HG03045 (cell line): Measurements from ENCODE around the gene KRTAP29-1.
"Not testable (repeated sequence)": the region's sequence is repeated elsewhere in the genome, so short reads cannot be mapped to it uniquely, and the experiment has no call there.

Source experiments
- ATAC-seq: cut with Tn5 transposase; IDR thresholded peaks from one replicate; pipeline ENCODE4 v1.9.1; 2021; ENCODE audit warnings: mild to moderate bottlenecking, moderate library complexity; ENCODE audit not compliant: unreplicated experiment

Gene KRTAP29-1, protein sequence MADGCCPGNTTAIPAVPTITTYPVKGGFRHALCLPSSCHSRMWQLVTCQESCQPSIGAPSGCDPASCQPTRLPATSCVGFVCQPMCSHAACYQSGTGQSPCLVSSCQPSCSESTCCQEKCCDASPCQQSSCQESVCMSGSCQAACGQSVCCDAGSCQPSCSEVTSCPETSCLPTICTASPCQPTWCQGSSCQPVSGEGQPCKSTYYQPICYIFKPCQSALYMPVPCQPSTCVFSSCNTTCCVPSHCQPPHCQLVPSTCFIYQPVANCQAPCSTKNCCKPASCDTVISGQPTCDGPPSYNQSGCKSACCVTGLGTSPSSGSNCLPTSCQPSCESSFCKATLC

DNA sequence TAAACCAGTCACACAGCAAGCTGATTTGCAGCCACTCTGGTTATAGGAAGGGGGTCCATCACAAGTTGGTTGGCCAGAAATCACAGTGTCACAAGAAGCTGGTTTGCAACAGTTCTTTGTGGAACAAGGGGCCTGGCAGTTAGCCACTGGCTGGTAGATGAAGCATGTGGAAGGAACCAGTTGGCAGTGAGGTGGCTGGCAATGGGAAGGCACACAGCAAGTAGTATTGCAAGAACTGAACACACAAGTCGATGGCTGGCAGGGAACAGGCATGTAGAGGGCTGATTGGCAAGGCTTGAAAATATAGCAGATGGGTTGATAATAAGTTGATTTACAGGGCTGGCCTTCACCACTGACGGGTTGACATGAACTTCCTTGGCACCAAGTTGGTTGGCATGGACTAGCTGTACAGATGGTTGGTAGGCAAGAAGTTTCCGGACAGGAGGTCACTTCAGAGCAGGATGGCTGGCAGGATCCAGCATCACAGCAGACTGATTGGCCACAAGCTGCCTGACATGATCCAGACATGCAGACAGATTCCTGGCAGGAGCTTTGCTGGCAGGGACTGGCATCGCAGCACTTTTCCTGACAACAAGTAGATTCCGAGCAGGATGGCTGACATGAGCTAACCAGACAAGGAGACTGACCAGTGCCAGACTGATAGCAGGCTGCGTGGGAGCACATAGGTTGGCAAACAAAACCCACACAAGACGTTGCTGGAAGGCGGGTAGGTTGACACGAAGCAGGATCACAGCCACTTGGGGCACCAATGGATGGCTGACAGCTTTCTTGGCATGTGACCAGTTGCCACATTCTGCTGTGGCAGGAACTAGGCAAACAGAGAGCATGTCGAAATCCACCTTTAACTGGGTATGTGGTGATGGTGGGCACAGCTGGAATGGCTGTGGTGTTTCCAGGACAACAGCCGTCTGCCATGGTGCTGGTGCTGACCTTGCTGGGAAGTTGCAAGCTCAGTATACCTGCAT, at the start of gene KRTAP29-1:
KRTAP29-1 (minus strand) TSS at position 936 of the 986 bp plus-strand sequence; CDS start at position 936, 0 bp downstream.
- ATAC-seq: no peak

DNA sequence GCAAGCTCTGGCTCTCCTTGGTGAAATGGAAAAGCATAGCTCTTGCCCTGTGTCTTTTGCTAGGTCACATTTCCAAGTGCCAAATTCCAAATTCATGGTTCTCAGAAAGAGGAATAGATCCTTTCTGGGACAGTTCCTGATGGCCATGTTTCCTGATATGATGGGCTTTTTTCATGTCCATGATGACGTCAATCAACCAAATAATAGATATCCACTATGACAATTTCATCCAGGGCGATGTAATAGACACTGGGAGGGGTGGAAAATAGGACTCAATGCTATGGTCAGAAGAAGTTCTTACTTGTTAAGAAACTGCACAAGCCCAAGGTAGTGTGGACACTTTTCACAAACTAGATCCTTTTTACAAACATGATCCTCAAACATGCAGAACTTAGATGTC, 48.5 kb upstream of the KRTAP29-1 start:
- ATAC-seq: no peak

DNA sequence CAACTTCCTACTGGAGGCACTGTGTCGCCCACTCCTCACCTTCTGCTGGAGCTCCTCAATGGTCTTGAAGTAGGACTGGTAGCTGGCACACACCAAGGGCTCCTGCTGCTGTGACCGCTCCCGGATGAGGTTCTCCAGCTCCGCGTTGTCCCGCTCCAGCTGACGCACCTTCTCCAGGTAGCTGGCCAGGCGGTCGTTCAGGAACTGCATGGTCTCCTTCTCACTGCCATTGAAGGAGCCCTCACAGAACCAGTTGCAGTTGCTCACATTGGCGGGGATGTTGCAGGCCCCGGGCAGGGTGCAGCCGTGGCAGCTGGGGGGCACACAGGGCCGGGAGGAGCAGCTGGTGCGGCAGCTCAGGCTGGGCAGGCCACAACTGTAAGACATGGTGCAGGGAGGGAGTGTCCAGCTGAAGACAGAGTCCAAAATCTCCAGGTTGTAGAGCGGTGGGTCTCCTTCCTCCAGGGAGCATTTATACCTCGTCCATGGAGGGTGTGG, 47.8 kb upstream of the KRTAP29-1 start, which contains the start of gene KRT33A:
KRT33A (minus strand) TSS at position 448 of the 498 bp plus-strand sequence; CDS start at position 387, 61 bp downstream.
- not testable (repeated sequence) for ATAC-seq

DNA sequence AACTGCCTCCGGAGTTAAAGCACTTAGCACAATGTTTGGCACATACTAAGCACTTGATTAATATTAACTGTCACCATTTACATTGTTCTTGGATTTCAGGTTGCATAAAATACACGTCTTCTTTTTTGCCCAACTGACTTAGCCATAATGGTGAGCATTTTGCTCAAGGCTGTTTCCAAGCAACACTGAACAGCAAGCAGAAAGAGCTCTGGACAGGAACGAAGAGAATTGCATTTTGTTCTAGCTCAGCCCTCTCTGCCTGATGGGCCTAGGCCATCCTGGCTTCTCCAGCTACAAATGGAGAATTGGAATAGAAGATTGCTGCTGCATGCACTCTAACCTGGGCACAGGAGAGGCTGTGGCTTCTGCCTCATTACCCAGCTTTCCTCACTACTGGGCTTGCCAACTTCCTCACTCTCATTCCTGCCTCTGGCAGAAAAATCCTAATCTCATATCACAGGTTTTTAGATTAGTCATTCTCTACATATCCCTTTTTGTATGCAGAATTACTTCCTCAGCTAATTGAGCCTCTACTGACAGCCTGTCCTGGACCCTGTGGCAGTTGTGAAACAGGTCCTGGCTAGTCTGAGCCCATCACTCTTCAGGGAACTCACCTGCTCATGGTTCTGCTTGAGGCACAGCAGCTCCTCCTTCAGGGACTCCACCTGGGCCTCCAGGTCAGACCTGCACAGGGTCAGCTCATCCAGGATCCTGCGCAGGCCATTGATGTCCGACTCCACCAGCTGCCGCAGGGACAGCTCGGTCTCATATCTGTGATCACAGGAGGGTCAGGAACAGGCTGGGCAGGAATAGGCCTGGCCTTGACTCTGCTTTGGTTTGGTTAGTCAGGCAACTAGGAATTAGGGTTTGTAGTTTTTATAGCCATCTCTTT, 45.5 kb upstream of the KRTAP29-1 start:
- no peak for ATAC-seq

- ATAC-seq: not testable (repeated sequence)
Observed at GRCh38 chr17:41346421-41346820, 43.8 kb upstream of the KRTAP29-1 start.

GRCh38 chr17:41345992-41346391, 43.3 kb upstream of the KRTAP29-1 start:
- ATAC-seq: no peak

DNA sequence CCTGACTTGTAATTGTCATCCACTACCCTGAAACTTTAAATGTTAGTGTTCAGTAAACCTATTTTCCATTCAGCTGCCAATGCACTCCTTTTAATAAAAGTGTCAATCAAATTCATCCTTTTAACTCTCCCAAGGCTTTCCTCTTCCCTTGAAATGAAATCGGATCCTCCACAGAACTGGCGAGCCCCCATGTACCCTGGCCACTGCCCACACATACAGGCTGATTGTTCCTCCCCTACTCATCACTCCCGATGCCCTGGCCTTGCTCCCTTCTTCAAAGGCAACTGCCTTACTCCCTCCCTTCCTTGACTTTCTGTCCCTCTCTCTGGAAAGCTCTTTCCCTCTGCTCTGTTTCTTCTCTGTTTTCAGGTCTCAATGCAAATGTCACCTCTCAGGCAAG, 40.4 kb upstream of the KRTAP29-1 start:
- no peak for ATAC-seq

GRCh38 chr17:41340934-41341861, 38.5 kb upstream of the KRTAP29-1 start:
- no peak for ATAC-seq

- no peak for ATAC-seq
Observed at GRCh38 chr17:41340494-41340893, 37.8 kb upstream of the KRTAP29-1 start.

GRCh38 chr17:41339571-41340172, 37.0 kb upstream of the KRTAP29-1 start:
- ATAC-seq: no peak

DNA sequence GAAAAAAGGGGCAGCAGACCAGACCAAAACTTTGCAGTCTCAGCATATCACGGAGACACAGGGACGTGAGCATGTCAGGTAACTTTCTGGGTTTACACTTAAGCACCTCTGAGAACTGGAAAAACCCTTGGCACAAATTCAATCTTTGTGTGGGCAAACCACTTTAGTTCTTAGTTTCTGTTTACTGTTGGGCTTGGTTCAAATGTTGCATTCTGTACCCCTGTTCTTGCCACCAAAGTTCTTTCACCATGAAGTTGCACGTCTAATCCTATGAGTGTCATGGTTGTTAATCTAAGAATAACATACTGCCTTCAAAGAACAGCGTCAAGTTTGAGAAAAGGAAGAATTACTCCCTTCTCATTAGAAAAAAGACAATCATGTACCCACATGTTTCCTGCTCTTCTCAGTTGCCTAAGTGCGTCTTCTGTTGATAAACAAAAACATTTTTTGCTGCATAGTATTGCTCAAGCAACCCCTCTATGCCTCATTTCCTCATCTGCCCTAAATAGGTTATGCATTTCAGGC, 36.4 kb upstream of the KRTAP29-1 start:
- ATAC-seq: no peak

DNA sequence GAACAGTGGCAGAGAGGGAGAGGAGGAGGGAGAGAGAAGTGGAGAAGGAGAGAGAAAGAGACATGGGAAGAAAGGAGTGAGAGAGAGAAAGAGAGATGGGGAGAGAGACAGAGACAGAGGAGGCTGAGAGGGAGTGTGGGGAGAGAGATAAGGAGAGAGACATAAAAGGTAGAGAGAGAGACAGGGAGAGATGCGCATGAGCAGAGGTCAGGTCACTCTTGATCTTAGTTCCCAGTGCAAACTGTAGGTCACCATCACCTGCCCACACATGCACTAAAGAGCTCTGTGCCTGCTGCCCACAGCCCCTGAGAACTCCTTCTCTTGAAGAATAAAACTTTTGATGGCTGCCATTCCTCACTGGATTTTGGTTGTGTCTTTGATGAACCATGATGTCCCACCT, 33.1 kb upstream of the KRTAP29-1 start:
- ATAC-seq: no peak

GRCh38 chr17:41334385-41335305, 32.0 kb upstream of the KRTAP29-1 start:
- ATAC-seq: no peak

DNA sequence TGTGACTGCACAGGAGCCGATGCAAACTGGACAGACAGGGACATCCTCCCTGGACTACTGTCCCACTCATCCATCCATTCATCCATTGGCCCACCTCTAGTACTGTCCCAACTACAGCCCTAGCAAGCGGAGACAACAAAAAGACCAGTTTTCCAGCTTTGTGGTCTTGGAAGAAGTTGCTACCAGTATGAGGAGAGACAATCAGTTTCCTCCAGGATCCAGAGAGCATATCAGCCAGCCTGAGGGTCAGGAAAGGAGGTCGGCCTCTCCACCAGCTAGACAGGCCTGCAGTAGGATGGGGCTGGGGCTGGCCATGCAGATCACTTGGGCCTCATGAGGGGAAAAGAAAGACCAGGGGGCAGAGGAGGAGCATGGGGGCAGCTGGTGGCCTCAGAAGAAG, 31.2 kb upstream of the KRTAP29-1 start:
- no peak for ATAC-seq

DNA sequence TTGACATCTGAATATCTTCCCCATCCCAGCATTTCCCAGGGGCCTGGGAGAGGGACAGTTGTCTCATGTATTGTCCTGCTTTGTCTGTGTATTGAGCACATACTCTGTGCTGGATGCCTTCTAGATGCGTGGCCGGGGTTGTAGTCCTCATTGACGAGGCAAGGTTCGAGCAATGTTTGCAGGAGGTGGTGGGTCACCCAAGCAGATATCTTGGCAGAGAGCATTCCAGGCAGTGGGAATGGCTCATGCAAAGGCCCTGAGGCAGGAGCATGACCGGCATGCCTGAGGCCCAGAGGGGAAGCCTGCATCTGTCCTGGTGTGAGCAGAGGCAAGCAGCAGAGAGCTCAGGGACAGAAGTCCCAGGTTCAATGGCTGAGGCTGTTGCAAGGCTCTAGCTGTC, 30.4 kb upstream of the KRTAP29-1 start:
- no peak for ATAC-seq

DNA sequence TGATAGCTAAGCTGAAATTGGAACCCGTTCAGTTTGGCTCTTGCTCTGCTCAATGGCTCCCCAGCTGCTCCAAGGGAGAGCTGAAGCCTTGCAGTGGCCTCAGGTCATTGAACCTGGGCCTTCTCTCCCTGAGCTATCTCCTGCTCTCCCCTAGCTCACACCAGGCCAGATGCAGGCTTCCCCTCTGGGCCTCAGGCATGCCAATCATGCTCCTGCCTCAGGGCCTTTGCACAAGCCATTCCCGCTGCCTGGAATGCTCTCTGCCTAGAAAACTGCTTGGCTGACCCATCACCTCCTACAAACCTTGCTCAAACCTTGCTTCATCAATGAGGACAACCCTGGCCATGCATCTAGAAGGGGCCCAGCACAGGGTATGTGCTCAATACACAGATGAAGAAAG, 29.6 kb upstream of the KRTAP29-1 start:
- no peak for ATAC-seq

DNA sequence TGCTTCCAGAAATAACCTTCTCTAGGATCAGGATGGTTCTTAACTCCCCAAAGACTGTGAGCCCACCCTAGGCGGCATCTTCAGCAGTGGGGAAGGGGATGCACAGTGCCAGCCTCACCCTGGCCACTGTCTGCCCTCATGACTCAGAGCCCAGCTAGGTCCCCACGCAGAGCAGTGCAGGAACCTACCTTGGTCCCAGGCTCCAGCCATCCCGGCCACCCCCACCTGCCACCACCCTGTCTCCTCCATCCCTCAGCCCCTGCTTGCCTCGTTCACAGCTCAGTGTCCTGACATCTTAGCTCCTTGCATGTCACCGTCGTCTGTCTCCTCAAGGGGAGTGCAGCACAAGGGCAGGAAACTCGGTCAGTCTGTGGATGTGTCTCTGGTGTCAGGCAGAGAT, 29.0 kb upstream of the KRTAP29-1 start:
- no peak for ATAC-seq
